Duodenal mucosa (tissue), 2 donors: Measurements from ENCODE around the gene FTCD.

Experiments
- H3K27ac ChIP-seq: one replicate; pipeline ENCODE4 v1.7.0; 2013; ENCODE audit warnings: low read depth, low read length
- H3K27me3 ChIP-seq, 2 donors: one replicate each; pipeline ENCODE4 v1.7.0; 2013; ENCODE audit warnings: low read length in 2 of 2, control low read depth in 1 of 2; ENCODE audit not compliant: insufficient read depth in 2 of 2, control insufficient read depth in 1 of 2
- H3K36me3 ChIP-seq, 2 donors: one replicate each; pipeline ENCODE4 v1.7.0; 2013; ENCODE audit warnings: low read length in 2 of 2, control low read depth in 1 of 2; ENCODE audit not compliant: insufficient read depth in 2 of 2, control insufficient read depth in 1 of 2
- H3K4me1 ChIP-seq, 2 donors: one replicate each; pipeline ENCODE4 v1.7.0; 2013; ENCODE audit warnings: low read length in 2 of 2, control low read depth in 1 of 2; ENCODE audit not compliant: insufficient read depth in 2 of 2, control insufficient read depth in 1 of 2
- H3K4me3 ChIP-seq, 2 donors: one replicate each; pipeline ENCODE4 v1.7.0; 2013; ENCODE audit warnings: low read length in 2 of 2, low read depth in 1 of 2
- H3K9ac ChIP-seq, 2 donors: one replicate each; pipeline ENCODE4 v1.7.0; 2013; ENCODE audit warnings: low read length in 2 of 2, low read depth in 1 of 2
- H3K9me3 ChIP-seq, 2 donors: one replicate each; pipeline ENCODE4 v1.7.0; 2013; ENCODE audit warnings: low read length in 2 of 2, control low read depth in 1 of 2; ENCODE audit not compliant: control insufficient read depth in 1 of 2

Gene FTCD

GRCh38 chr21:46194374-46195334 is 39.3 kb upstream of the FTCD start:
- no peak overlapping the region for H3K27ac ChIP-seq
- no peaks in the 10 kb centered on the region for H3K27me3 ChIP-seq
- no peaks in the 10 kb centered on the region for H3K9me3 ChIP-seq
- peaks cover 33 to 70% of the 10 kb centered on the region in 2 donors for H3K36me3 ChIP-seq
- no peaks in the 10 kb centered on the region for H3K4me1 ChIP-seq
- H3K9ac ChIP-seq: no peak overlapping the region
- H3K4me3 ChIP-seq: no peak overlapping the region

DNA sequence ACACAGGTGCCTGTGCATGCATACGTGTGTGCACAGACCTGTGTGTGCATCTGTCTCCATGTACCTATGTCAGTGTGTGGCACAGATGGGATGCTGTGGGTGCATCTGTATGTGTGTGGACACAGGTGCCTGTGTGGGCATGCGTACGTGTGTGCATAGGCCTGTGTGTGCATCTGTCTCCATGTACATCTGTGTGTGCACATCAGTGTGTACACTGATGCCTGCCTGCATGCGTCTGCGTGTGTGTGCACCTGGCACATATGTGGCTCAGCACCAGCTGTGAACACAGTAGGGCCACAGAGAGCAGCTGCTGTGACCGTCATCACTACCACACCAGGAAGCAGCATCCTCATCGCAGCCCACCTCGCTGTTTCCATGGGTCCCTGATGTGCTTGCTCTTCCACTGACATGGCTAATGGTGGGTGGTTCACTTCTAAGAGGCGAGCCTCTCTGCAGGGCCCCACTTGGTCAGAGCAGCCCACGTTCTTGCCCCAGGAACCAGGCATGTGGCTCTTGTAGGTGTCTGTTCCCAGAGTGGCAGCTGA is 38.5 kb upstream of the FTCD start:
- H3K9ac ChIP-seq: no peak overlapping the region
- no peak overlapping the region for H3K4me3 ChIP-seq
- H3K27ac ChIP-seq: no peak overlapping the region
- H3K4me1 ChIP-seq: no peaks in the 10 kb centered on the region
- H3K27me3 ChIP-seq: no peaks in the 10 kb centered on the region
- peaks cover 27 to 63% of the 10 kb centered on the region in 2 donors for H3K36me3 ChIP-seq
- no peaks in the 10 kb centered on the region for H3K9me3 ChIP-seq

DNA sequence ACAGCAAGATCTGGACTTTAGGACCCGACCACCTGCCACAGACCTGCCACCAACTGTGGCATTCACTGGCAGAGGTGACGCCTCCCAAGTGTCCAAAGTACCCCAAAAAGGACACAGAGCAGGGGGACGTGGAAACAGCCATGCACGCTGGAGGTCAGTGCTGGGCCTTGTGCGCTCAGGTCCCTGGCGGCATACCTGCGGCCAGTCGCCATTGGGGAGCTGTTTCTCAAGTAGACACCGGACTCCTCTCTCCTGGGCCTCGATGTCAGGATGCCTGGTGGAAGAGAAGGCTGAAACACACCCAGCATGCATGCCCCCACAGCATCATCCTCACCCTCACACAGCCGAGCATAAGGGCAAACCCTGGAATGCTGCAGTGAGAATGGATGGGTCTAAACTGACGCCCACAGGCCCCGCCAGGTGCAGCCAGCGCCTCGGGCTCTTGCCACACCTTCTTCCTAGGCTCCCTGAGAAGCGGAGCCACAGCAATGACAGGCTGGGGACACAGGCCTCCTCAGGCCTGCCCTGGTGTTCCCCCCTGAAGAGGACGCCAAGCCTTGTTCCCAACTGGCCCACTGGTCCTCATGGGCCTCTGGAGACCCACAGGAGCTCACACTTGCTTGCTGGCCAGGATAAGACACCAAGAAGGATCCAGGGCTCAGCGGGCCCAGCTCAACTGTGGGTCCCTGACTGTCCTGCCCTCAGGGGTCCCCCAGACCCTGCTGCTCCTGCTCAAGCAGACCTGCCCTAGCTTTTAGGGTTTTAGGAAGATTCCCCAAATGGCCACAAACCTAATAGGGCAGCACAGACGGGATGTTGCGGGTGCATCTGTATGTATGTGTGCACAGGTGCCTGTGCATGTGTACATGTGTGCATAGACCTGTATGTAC is 36.6 kb upstream of the FTCD start:
- Histone ChIP-seq H3K9ac (no peak overlapping the region), H3K36me3 (peaks cover 27 to 60% of the 10 kb centered on the region in 2 donors), H3K27me3 (no peaks in the 10 kb centered on the region), H3K4me1 (no peaks in the 10 kb centered on the region), H3K27ac (no peak overlapping the region), H3K4me3 (no peak overlapping the region), H3K9me3 (no peaks in the 10 kb centered on the region)

DNA sequence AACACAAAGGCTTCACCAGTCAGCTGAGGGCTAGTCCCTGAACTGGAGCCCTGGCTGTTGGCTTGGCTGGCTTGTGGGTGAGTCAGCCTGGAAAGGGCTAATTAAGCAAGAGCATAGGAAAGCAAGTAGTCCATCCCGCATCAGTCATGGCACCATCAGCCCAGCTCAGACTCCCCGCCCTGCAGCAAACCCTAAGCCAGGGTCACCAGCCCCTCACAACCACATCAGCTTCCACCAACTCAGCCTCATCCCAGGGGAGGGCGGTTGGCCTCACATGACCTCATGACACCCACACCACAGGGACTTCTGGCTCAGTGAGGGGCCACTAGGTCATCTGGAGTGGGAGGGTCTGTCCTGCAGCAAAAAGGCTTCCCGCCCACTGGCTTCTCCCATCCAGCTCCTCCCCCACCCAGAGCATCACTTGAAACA is 35.9 kb upstream of the FTCD start:
- H3K27me3 ChIP-seq: no peaks in the 10 kb centered on the region
- H3K9me3 ChIP-seq: no peaks in the 10 kb centered on the region
- H3K9ac ChIP-seq: no peak overlapping the region
- no peak overlapping the region for H3K27ac ChIP-seq
- no peaks in the 10 kb centered on the region for H3K4me1 ChIP-seq
- peaks cover 23 to 60% of the 10 kb centered on the region in 2 donors for H3K36me3 ChIP-seq
- H3K4me3 ChIP-seq: no peak overlapping the region

GRCh38 chr21:46190491-46191131 is 35.2 kb upstream of the FTCD start:
- no peak overlapping the region for H3K9ac ChIP-seq
- H3K27ac ChIP-seq: no peak overlapping the region
- no peaks in the 10 kb centered on the region for H3K9me3 ChIP-seq
- no peaks in the 10 kb centered on the region for H3K27me3 ChIP-seq
- H3K4me3 ChIP-seq: no peak overlapping the region
- peaks cover 20 to 55% of the 10 kb centered on the region in 2 donors for H3K36me3 ChIP-seq
- H3K4me1 ChIP-seq: no peaks in the 10 kb centered on the region

- H3K4me1 ChIP-seq: no peaks in the 10 kb centered on the region
- H3K9ac ChIP-seq: no peak overlapping the region
- H3K9me3 ChIP-seq: no peaks in the 10 kb centered on the region
- no peak overlapping the region for H3K27ac ChIP-seq
- H3K27me3 ChIP-seq: no peaks in the 10 kb centered on the region
- peaks cover 20 to 49% of the 10 kb centered on the region in 2 donors for H3K36me3 ChIP-seq
- H3K4me3 ChIP-seq: no peak overlapping the region
Observed at GRCh38 chr21:46189959-46190490, 34.6 kb upstream of the FTCD start.

GRCh38 chr21:46189213-46189958 is 34.0 kb upstream of the FTCD start:
- Histone ChIP-seq H3K4me1 (no peaks in the 10 kb centered on the region), H3K27me3 (no peaks in the 10 kb centered on the region)

DNA sequence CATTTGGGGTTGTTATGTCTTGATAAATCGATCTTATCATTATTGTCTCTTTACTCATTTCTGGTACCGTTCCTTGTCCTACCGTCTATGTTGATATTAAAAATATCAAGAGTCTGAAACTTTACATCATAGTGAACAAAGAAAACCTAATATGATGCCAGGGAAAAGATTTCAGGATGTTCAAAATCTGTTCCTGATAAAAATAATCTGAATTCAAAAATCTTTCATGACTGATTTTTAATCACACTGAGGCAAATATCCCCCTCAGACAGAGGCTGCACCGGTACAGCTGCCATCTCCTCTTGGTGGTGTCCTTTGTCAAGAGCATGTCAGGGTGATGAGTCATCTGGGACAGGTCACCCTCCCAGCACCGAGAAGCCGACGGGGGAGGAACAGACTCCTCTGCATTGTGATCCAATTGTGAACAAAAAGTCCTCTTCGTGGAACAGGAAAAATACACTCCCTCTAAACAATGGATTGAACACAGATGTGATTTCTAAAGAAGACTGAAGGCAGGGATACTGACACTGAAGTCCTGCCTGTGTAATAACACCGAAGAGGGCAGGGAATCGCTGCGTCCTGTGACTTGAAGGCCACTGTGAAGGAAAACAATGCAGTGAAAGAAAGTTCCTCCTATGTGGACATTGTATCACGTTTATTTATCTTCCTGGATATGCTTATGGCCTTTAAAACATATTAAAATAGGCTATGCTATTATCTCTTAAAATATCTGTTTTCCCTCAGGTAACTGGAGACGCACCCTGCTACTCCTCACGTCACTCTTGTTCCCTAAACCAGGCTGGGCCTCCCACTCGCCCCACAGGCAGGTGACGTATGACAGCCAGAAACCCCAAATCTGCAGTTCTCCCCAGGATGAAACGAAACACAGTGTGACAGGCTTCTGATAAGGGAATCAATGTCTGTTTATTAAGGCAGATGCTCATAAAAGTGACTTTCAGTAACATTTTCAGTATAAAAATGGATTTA is 33.1 kb upstream of the FTCD start:
- peaks cover 0 to 3% of the 10 kb centered on the region in 2 donors for H3K4me1 ChIP-seq
- H3K9me3 ChIP-seq: no peaks in the 10 kb centered on the region
- H3K27ac ChIP-seq: no peak overlapping the region
- H3K4me3 ChIP-seq: no peak overlapping the region
- no peaks in the 10 kb centered on the region for H3K27me3 ChIP-seq
- no peak overlapping the region for H3K9ac ChIP-seq
- H3K36me3 ChIP-seq: peaks cover 10 to 34% of the 10 kb centered on the region in 2 donors

More at GRCh38 chr21:46189213-46189958, 34.0 kb upstream of the FTCD start:
- Histone ChIP-seq H3K9me3 (no peaks in the 10 kb centered on the region), H3K9ac (no peak overlapping the region), H3K36me3 (peaks cover 17 to 43% of the 10 kb centered on the region in 2 donors), H3K4me3 (no peak overlapping the region), H3K27ac (no peak overlapping the region)
